Nephron progenitor cell (in vitro differentiated cells): ENCODE data around the gene MOK.
"Not testable (repeated sequence)": the region's sequence is repeated elsewhere in the genome, so short reads cannot be mapped to it uniquely, and the experiment has no call there.

Experiments used
- DNase-seq: peaks from one replicate; pipeline ENCODE4 v3.0.0; 2021
- H3K27ac Mint-ChIP-seq: 2 replicates; pipeline ENCODE4 v1.8.0; 2021; ENCODE audit warnings: mild to moderate bottlenecking, moderate library complexity, mixed read lengths
- H3K27me3 Mint-ChIP-seq: 2 replicates; pipeline ENCODE4 v1.8.0; 2021; ENCODE audit warnings: mild to moderate bottlenecking, low read depth, mixed read lengths; ENCODE audit not compliant: poor library complexity
- H3K36me3 Mint-ChIP-seq: 2 replicates; pipeline ENCODE4 v1.8.0; 2021; ENCODE audit warnings: low read depth, mixed read lengths
- H3K4me1 Mint-ChIP-seq: 2 replicates; pipeline ENCODE4 v1.8.0; 2021; ENCODE audit warnings: mixed read lengths
- H3K4me3 Mint-ChIP-seq: 2 replicates; pipeline ENCODE4 v1.8.0; 2021; ENCODE audit warnings: mild to moderate bottlenecking, moderate library complexity, mixed read lengths
- H3K9me3 Mint-ChIP-seq: 2 replicates; pipeline ENCODE4 v1.8.0; 2021; ENCODE audit warnings: mild to moderate bottlenecking, moderate library complexity, mixed read lengths
- TF ChIP-seq, protein P1 (sequence below): fragments of 200-600 bp; sonication (generic); IDR thresholded peaks from 2 replicates; pipeline ENCODE4 v1.5.0; 2021; ENCODE audit warnings: antibody characterized with exemption

The MOK gene

GRCh38 chr14:102341566-102341965 lies 36.6 kb upstream of the MOK start:
- H3K9me3 Mint-ChIP-seq, result no peaks in the 10 kb centered on the region
- H3K4me3 Mint-ChIP-seq, result no peak overlapping the region
- TF ChIP-seq, protein P1, sequence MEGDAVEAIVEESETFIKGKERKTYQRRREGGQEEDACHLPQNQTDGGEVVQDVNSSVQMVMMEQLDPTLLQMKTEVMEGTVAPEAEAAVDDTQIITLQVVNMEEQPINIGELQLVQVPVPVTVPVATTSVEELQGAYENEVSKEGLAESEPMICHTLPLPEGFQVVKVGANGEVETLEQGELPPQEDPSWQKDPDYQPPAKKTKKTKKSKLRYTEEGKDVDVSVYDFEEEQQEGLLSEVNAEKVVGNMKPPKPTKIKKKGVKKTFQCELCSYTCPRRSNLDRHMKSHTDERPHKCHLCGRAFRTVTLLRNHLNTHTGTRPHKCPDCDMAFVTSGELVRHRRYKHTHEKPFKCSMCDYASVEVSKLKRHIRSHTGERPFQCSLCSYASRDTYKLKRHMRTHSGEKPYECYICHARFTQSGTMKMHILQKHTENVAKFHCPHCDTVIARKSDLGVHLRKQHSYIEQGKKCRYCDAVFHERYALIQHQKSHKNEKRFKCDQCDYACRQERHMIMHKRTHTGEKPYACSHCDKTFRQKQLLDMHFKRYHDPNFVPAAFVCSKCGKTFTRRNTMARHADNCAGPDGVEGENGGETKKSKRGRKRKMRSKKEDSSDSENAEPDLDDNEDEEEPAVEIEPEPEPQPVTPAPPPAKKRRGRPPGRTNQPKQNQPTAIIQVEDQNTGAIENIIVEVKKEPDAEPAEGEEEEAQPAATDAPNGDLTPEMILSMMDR, result no peak

DNA sequence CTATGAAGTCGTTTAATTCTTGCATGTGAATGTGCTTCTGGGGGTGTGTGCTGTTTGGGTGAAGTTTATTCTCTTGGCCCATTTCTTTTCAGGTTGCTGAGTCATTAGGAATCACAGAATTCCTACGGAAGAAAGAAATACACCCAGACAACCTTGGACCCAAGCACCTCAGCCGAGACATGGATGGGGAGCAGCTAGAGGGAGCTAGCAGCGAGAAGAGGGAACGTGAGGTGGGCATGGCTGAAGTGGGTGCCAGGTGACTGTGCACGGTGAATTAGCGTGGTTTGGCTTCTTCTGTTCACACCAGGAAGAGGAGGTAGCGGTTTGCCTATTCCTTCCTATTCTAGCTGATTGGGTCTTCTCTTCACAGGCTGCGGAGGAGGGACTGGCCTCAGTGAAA lies 33.8 kb upstream of the MOK start:
- Mint-ChIP-seq H3K9me3 (no peaks in the 10 kb centered on the region), H3K4me1 (peaks cover under 1% of the 10 kb centered on the region), H3K27ac (no peak overlapping the region), H3K4me3 (no peak overlapping the region), H3K27me3 (no peaks in the 10 kb centered on the region), H3K36me3 (peaks cover 58% of the 10 kb centered on the region)
- TF ChIP-seq, protein P1, result no peak
- no peak for DNase-seq

More at GRCh38 chr14:102341566-102341965, 36.6 kb upstream of the MOK start:
- Mint-ChIP-seq H3K36me3 (peaks cover 51% of the 10 kb centered on the region), H3K27me3 (no peaks in the 10 kb centered on the region), H3K4me1 (no peaks in the 10 kb centered on the region), H3K27ac (no peak overlapping the region)
- DNase-seq, result no peak

DNA sequence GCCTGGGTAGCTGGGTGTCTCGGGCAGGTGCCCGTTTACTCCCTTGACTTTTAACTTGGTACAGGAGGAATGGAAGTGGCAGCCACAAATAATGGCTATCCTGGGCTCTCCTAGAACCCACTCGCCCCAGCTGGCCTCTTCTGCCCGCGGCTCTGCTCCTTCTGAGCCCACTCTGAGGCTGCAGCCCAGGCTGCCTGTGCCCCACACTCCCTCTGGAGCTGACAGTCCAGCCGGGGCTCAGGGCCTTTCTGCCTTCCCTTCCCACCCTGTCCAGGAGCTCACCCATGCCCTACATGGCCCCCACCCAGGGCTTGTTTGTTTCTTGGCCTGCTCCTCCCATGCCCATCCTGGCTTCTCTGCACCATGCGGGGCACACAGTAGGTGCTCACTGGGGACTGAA lies 30.2 kb upstream of the MOK start:
- no peak for DNase-seq
- Mint-ChIP-seq H3K27ac (no peak overlapping the region), H3K4me3 (no peak overlapping the region), H3K9me3 (no peaks in the 10 kb centered on the region), H3K4me1 (peaks cover 5% of the 10 kb centered on the region), H3K36me3 (peaks cover 62% of the 10 kb centered on the region), H3K27me3 (no peaks in the 10 kb centered on the region)
- TF ChIP-seq, protein P1, result no peak

DNA sequence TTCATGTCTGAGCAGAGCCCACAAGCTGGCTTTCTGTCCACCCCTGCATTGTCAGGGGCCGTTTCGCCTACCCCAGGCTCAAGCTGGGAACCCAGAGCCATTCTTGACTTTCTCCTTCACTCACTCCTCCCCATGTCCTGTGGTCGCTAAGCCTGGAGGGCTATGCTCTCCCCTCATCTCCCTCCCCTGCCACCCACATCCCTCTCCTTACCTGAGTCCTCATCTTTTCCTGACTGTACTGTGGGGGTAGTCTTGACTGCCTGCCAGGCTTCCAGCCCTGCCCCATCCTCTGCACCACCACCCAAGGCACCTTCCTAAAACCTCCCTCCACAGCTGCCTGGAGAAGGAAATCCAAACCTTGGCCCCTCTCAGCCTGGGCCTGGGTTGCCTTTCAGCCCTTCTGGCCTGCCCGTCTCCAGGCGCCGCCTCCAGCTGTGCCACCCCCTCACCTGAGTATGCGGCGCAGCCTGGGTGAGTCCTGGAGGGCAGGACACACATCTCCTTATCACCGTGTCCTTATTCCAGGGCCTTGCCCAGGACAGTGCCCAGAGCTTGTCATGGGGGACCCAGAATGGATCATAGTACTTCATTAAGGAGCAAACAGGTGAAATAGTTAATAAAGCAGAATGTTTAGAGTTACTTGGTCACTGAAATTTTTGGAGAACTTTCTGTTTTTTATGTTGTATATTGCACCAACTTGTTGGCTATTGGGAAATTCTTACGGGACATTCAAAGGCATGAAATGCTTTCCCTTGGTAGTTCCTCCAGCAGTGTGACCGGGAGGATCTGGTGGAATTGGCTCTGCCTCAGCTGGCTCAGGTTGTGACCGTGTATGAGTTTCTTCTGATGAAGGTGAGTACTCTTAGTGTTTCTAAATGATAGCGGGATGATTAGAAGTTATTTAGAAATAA lies 29.1 kb upstream of the MOK start:
- Mint-ChIP-seq H3K4me1 (peaks cover 5% of the 10 kb centered on the region), H3K9me3 (no peaks in the 10 kb centered on the region), H3K36me3 (peaks cover 62% of the 10 kb centered on the region), H3K27ac (no peak overlapping the region), H3K27me3 (no peaks in the 10 kb centered on the region), H3K4me3 (no peak overlapping the region)
- DNase-seq, result no peak
- TF ChIP-seq, protein P1, result no peak

DNA sequence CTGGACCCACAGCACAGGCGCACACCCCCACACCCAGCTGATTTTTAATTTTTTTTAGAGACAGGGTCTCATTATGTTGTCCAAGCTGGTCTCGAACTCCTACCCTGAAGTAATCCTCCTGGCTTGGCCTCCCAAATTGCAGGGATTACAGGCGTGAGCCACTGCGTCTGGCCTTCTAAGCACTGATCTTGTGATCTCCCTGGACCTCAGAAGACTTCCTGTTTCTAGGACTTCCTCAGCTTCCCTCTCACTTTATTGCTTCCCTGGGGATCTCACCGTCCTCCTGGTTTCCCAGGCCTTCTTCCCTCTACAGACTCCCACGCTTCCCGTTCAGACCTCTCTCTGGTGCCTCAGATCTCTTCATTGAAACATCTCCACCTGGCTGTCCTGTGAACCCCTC lies 28.4 kb upstream of the MOK start:
- Mint-ChIP-seq H3K27me3 (no peaks in the 10 kb centered on the region), H3K36me3 (peaks cover 61% of the 10 kb centered on the region), H3K27ac (no peak overlapping the region), H3K9me3 (no peaks in the 10 kb centered on the region), H3K4me1 (peaks cover 5% of the 10 kb centered on the region), H3K4me3 (no peak overlapping the region)
- TF ChIP-seq, protein P1, result no peak
- DNase-seq, result no peak

DNA sequence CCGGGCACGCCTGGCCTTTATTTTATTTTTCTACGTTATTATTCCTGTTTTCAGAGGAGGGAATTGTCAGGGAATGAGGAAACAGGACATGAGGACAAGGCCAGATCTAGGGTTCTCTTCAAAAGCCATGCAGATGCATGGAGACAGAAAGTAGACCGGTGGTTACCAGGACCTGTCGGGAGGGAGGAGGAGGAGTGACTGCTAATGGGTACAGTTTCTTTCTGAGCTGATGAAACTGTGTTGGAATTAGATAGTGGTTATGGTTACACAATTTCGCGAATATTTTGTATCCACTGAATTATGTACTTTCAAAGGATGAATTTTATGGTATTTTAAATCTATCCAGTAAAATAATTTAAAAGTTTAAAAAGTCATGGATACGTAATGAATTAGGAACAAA lies 25.8 kb upstream of the MOK start:
- TF ChIP-seq, protein P1, result no peak
- no peaks in the 10 kb centered on the region for H3K9me3 Mint-ChIP-seq
- no peak overlapping the region for H3K27ac Mint-ChIP-seq
- no peaks in the 10 kb centered on the region for H3K27me3 Mint-ChIP-seq
- no peak overlapping the region for H3K4me3 Mint-ChIP-seq
- peaks cover 45% of the 10 kb centered on the region for H3K36me3 Mint-ChIP-seq
- no peak for DNase-seq
- H3K4me1 Mint-ChIP-seq, result peaks cover 15% of the 10 kb centered on the region

DNA sequence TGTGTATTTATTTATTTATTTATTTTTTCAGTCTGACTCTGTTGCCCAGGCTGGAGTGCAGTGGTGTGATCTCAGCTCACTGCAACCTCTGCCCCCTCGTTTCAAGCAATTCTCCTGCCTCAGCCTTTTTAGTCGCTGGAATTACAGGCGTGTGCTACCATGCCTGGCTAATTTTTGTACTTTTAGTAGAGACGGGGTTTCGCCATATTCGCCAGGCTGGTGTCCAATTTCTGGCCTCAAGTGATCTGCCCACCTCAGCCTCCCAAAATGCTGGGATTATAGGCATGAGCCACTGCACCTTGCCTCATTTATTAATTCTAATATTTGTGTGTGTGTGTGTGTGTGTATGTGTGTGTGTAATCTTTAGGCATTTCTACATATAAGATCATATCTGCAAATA lies 24.4 kb upstream of the MOK start:
- H3K27me3 Mint-ChIP-seq, H3K27ac Mint-ChIP-seq, H3K9me3 Mint-ChIP-seq, DNase-seq, H3K4me3 Mint-ChIP-seq: not testable (repeated sequence)
- Mint-ChIP-seq H3K4me1 (peaks cover 15% of the 10 kb centered on the region), H3K36me3 (peaks cover 37% of the 10 kb centered on the region)
